Thymus (tissue), 11 donors: ENCODE measurements around the gene CYSTM1. TPM values are rescaled to one million over a fixed set of nuclear protein-coding genes. Genes with fewer than 3 reads are reported as not detected.

ENCODE experiments used
- DNase-seq, 9 donors: peaks; one replicate each; pipeline ENCODE4 v3.0.0-alpha.2; 2013; ENCODE audit warnings: low spot score in 9 of 9, low read depth in 6 of 9, missing footprints in 1 of 9
- H3K27ac ChIP-seq, 2 donors: one replicate each; pipeline ENCODE4 v1.5.1; 2013; ENCODE audit warnings: control low read depth in 1 of 2, low read depth in 1 of 2, low read length in 1 of 2, mild to moderate bottlenecking in 1 of 2, moderate library complexity in 1 of 2
- H3K27me3 ChIP-seq, 2 donors: one replicate each; pipeline ENCODE4 v1.5.1; 2013; ENCODE audit warnings: low read length in 1 of 2; ENCODE audit not compliant: control insufficient read depth in 2 of 2, insufficient read depth in 1 of 2
- H3K36me3 ChIP-seq, 2 donors: one replicate each; pipeline ENCODE4 v1.5.1; 2013; ENCODE audit warnings: low read length in 1 of 2, mild to moderate bottlenecking in 1 of 2, moderate library complexity in 1 of 2; ENCODE audit not compliant: control insufficient read depth in 2 of 2, insufficient read depth in 2 of 2
- H3K4me1 ChIP-seq, 2 donors: one replicate each; pipeline ENCODE4 v1.5.1; 2013; ENCODE audit warnings: low read length in 2 of 2; ENCODE audit not compliant: control insufficient read depth in 2 of 2, insufficient read depth in 2 of 2
- H3K4me3 ChIP-seq, 2 donors: one replicate each; pipeline ENCODE4 v1.5.1; 2013; ENCODE audit warnings: low read length in 2 of 2, control low read depth in 1 of 2, mild to moderate bottlenecking in 1 of 2
- H3K9me3 ChIP-seq, 2 donors: one replicate each; pipeline ENCODE4 v1.5.1; 2013; ENCODE audit warnings: low read length in 1 of 2, mild to moderate bottlenecking in 1 of 2; ENCODE audit not compliant: control insufficient read depth in 2 of 2, insufficient read depth in 1 of 2
- WGBS: extraction: QIAGEN DNeasy Blood & Tissue Kit; methylation state at CpG from one replicate; pipeline ENCODE4 v1.1.7; 2013; 5-methylcytosine and 5-hydroxymethylcytosine counted together
- polyA plus RNA-seq: library from polyadenylated mRNA; stranded (reverse); fragments of 200-250 nt; gene quantifications from one replicate; pipeline ENCODE4 v1.2.3, GENCODE V29; 2013
- total RNA-seq: library from RNA; stranded (reverse); fragments of 120-200 nt; gene quantifications from one replicate; pipeline ENCODE4 v1.2.4, GENCODE V29; 2013
- donor health status: healthy.

CYSTM1 gene
- total and polyA plus RNA-seq, 2 donors: 23.1 to 44.7 TPM

GRCh38 chr5:140240987-140241706, 66.2 kb downstream of the CYSTM1 start:
- H3K9me3 ChIP-seq: no peaks in the 10 kb centered on the region
- no peak overlapping the region for H3K4me3 ChIP-seq
- DNase-seq: no peak
- H3K27me3 ChIP-seq: no peaks in the 10 kb centered on the region
- WGBS: 90% methylated on average over 9 of the region's 9 CpGs
- H3K36me3 ChIP-seq: peaks cover 0 to 16% of the 10 kb centered on the region in 2 donors
- peaks cover 0 to 19% of the 10 kb centered on the region in 2 donors for H3K4me1 ChIP-seq
- no peak overlapping the region for H3K27ac ChIP-seq

- H3K9me3 ChIP-seq: no peaks in the 10 kb centered on the region
- H3K27me3 ChIP-seq: no peaks in the 10 kb centered on the region
- H3K4me3 ChIP-seq: no peak overlapping the region
- H3K36me3 ChIP-seq: peaks cover 0 to 16% of the 10 kb centered on the region in 2 donors
- no peak for DNase-seq
- peaks cover 0 to 28% of the 10 kb centered on the region in 2 donors for H3K4me1 ChIP-seq
- no peak overlapping the region for H3K27ac ChIP-seq
- WGBS: 97% methylated on average over 5 of the region's 5 CpGs
These were observed 67.1 kb downstream of the CYSTM1 start for GRCh38 chr5:140242099-140242498.

DNA sequence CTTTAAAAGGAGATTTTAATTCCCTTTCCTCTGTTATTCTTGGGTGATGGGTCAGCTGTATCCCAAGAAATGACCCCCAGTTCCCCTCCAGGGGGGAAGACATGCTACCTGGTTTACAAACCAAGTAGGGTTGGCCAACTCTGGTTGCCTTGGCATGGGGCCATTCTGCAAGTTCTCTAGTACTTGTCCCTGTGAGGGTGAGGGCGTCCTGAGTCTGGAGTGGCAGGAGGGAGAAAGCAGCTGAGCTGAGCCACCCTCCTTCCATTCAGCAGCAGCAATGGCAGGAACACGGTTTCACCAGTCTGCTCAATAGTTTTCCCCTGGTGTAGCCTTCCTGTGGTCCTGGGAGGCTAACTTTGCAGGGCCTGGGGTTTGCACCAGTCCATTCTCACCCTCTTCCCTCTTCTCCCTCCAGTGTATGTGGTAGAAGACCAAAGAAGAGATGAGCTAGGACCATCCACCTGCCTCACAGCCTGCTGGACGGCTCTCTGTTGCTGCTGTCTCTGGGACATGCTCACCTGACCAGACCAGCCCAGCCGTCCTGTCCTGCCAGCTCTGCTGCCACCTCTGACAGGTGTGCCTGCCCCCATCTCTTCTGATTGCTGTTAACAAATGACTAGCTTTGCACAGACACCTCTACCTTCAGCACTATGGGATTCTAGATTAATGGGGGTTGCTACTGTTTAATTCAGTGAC, 68.0 kb downstream of the CYSTM1 start:
- Histone ChIP-seq H3K4me1 (peaks cover 0 to 28% of the 10 kb centered on the region in 2 donors), H3K27me3 (no peaks in the 10 kb centered on the region), H3K4me3 (no peak overlapping the region), H3K27ac (no peak overlapping the region), H3K36me3 (peaks cover 0 to 16% of the 10 kb centered on the region in 2 donors), H3K9me3 (no peaks in the 10 kb centered on the region)
- no peak for DNase-seq
- WGBS: 97% methylated on average over 4 of the region's 4 CpGs

DNA sequence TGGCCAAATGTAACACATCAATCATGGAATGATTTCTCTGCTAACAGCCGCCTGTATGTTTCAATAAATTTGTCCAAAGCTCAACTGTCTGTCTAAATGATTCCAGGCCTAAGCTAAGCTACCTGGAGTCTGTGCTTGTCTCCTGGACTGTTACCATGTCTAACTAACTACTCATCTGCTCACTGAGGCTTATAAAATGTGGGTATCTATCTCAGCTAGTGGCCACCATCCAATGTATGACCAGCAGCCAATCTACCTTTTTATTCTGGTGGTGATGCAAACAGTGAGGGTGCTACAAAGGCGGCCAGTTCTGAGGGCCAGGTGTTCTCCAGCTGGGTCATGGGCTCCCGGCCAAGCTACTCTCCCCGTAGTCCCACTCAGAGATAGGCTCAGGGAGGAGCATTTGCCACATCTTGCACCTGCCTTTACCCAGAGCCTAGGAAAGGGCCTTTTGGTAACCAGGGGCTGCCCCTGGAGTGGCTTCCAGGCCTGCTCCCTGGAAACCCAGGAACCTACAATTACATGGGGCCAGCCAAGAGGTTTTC, 68.8 kb downstream of the CYSTM1 start:
- H3K27ac ChIP-seq: no peak overlapping the region
- no peak for DNase-seq
- WGBS: 87% methylated on average over 4 of the region's 4 CpGs
- H3K9me3 ChIP-seq: no peaks in the 10 kb centered on the region
- peaks cover 0 to 28% of the 10 kb centered on the region in 2 donors for H3K4me1 ChIP-seq
- peaks cover 0 to 16% of the 10 kb centered on the region in 2 donors for H3K36me3 ChIP-seq
- no peak overlapping the region for H3K4me3 ChIP-seq
- no peaks in the 10 kb centered on the region for H3K27me3 ChIP-seq

DNA sequence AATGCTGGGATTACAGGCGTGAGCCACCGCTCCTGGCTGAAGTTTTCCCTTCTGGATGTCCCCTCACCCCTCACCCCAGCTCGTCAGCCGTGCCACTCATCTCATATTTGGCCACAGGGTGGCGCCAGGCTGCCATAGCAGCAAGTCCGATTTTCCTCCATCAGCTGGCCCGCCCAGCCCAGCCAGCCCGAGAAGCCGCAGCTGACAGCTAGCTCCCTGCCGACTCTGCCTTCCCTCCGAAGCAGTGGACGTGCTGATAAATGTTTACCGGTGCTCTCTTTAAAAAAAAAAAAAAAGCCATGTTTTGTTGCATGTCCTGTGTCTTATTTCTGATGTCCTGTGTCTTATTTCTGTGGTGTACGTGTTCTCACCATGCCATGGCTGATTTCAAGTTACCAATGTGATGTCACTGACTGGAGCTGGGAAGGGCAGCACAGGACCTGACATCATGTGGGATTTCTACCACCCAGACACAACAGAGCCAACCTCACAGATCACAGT, 69.6 kb downstream of the CYSTM1 start:
- peaks cover 0 to 16% of the 10 kb centered on the region in 2 donors for H3K36me3 ChIP-seq

DNA sequence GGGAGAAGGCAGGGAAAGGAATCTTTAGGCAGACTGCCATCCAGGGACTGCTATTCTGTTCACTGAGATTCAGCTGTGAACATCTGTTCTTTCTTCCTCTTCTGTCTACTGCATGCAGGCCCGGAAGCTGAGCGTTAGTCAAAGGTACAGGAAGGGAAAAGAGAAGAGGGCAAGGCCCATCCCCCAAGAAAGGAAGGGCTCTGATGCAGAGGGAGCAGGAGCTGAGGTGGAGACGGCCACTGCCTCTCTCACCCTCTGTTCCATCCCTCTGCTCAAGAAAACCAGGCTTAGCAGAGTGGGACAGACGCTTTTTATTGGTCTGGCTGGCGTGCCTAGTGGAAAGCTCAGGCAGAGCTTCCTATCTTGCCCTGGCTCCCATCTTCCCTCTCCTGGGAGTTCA, 70.4 kb downstream of the CYSTM1 start:
- H3K27me3 ChIP-seq: no peaks in the 10 kb centered on the region
- DNase-seq: peak in 5 of 9 donors; percentile 32 to 63 (median 38)
- no peaks in the 10 kb centered on the region for H3K9me3 ChIP-seq
- 46% methylated on average over 5 of the region's 5 CpGs for WGBS
- H3K27ac ChIP-seq: peak overlapping the region in 1 of 2 donors; percentile 66
- H3K4me1 ChIP-seq: peaks cover 6 to 39% of the 10 kb centered on the region in 2 donors
- H3K4me3 ChIP-seq: no peak overlapping the region
- peaks cover 0 to 16% of the 10 kb centered on the region in 2 donors for H3K36me3 ChIP-seq

More for the DNA sequence above, 69.6 kb downstream of the CYSTM1 start:
- peak in 8 of 9 donors; percentile 26 to 79 (median 58) for DNase-seq
- WGBS: 32% methylated on average over 14 of the region's 14 CpGs
- Histone ChIP-seq H3K9me3 (no peaks in the 10 kb centered on the region), H3K4me3 (no peak overlapping the region), H3K4me1 (peaks cover 4 to 32% of the 10 kb centered on the region in 2 donors), H3K27me3 (no peaks in the 10 kb centered on the region), H3K27ac (peak overlapping the region in 1 of 2 donors; percentile 66)

DNA sequence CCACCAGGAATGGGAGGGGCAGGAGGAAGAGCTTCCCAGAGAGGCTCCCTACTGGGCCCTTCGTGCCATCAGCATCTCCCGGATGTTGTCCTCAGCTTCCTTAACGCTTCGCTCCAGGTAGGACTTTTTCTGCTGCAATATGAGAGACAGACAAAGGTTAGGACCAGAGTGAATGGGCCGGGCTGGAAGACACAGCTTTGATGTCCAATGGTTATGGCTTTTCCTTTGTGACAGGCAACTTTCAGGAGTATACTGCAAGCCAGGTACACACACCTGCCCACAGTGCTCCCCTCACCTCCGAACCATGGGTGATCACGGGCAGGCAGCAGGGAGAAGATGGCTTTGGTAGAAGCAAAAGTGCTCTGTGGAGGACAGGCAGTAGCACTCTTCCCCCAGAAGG, 70.9 kb downstream of the CYSTM1 start:
- WGBS: 97% methylated on average over 7 of the region's 7 CpGs
- H3K4me3 ChIP-seq: no peak overlapping the region
- DNase-seq: no peak
- no peaks in the 10 kb centered on the region for H3K9me3 ChIP-seq
- H3K4me1 ChIP-seq: peaks cover 6 to 43% of the 10 kb centered on the region in 2 donors
- H3K36me3 ChIP-seq: peaks cover 0 to 16% of the 10 kb centered on the region in 2 donors
- H3K27ac ChIP-seq: no peak overlapping the region
- H3K27me3 ChIP-seq: no peaks in the 10 kb centered on the region

DNA sequence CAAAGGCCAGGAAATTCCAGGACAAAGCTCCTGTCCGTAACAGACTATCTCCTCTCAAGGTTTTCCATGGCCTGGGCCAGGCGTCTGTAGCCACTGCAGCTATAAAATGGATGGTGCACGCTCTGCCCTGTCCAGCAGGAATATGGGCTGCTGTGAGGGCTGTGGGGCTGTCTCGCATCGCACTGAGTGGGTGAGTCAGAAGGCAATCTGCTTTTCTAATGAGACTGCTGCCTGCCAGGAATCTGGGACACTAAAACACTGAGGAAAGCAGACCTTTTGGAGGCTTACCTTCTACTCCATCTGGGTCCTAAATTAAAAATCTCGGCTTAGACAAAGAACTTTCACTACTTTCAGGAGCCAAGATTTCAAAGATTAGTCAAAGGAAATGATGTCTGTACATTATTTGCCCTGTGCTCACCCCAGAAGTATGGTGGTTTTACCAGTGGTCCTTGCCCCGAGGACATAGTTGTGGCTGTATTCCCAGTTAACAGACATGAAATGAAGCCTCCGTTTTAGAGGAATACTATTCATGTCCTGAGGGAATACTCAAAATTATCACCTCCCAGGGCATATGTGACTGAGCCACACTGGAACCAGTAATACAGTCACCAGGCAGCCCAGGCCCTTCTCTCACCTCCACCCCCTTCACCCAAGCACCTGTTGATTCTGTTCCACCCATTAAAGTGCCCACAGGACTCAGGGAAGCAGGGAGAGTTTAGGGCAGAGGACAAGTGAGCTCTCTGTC, 71.6 kb downstream of the CYSTM1 start:
- Histone ChIP-seq H3K9me3 (no peaks in the 10 kb centered on the region), H3K4me1 (peaks cover 6 to 48% of the 10 kb centered on the region in 2 donors), H3K27ac (no peak overlapping the region), H3K36me3 (peaks cover 0 to 19% of the 10 kb centered on the region in 2 donors), H3K27me3 (no peaks in the 10 kb centered on the region), H3K4me3 (no peak overlapping the region)
- 95% methylated on average over 8 of the region's 8 CpGs for WGBS
- no peak for DNase-seq
